Adipocyte (in vitro differentiated cells): ENCODE measurements around the gene PSMA2.

ENCODE experiments used
- DNase-seq: peaks from one replicate; pipeline ENCODE4 v3.0.0-alpha.2; 2015; ENCODE audit warnings: low read depth
- H3K27me3 ChIP-seq: replicated peaks from 2 replicates; pipeline ENCODE4 v1.7.0; 2013; ENCODE audit warnings: mild to moderate bottlenecking, low read length, moderate library complexity; ENCODE audit not compliant: control insufficient read depth, insufficient read depth
- H3K36me3 ChIP-seq: 2 replicates; pipeline ENCODE4 v1.7.0; 2013; ENCODE audit warnings: low read length, mild to moderate bottlenecking, moderate library complexity; ENCODE audit not compliant: control insufficient read depth, insufficient read depth, severe bottlenecking
- H3K4me1 ChIP-seq: 2 replicates; pipeline ENCODE4 v1.7.0; 2013; ENCODE audit warnings: mild to moderate bottlenecking, low read length, moderate library complexity; ENCODE audit not compliant: control insufficient read depth, insufficient read depth
- H3K4me3 ChIP-seq: 2 replicates; pipeline ENCODE4 v1.7.0; 2013; ENCODE audit warnings: mild to moderate bottlenecking, low read length, moderate library complexity
- H3K9ac ChIP-seq: 2 replicates; pipeline ENCODE4 v1.7.0; 2013; ENCODE audit warnings: mild to moderate bottlenecking, low read length, moderate library complexity
- H3K9me3 ChIP-seq: 2 replicates; pipeline ENCODE4 v1.7.0; 2013; ENCODE audit warnings: mild to moderate bottlenecking, low read length, moderate library complexity; ENCODE audit not compliant: control insufficient read depth

Gene PSMA2

GRCh38 chr7:42868480-42868879 lies 63.5 kb downstream of the PSMA2 start:
- Histone ChIP-seq H3K4me3 (no peak overlapping the region), H3K9ac (no peak overlapping the region), H3K9me3 (no peaks in the 10 kb centered on the region), H3K36me3 (no peaks in the 10 kb centered on the region), H3K4me1 (peaks cover 6% of the 10 kb centered on the region), H3K27me3 (no peaks in the 10 kb centered on the region)
- no peak for DNase-seq
